ENCODE data around the gene LSM7. TPM values are rescaled to one million over a fixed set of nuclear protein-coding genes. Genes with fewer than 3 reads are reported as not detected.
A peak's percentile ranks its signal among the peaks of the same experiment; 100 is the strongest.

LSM7 gene
- total and polyA plus RNA-seq, 2 of the 13 experiments (the other 11 are each of a cell fraction or from before 2014, with no cell fraction given) = 140 to 205 TPM

- TF ChIP-seq TSC22D2 (CRISPR knock-in tag; IDR thresholded peaks at IDR 0.05; ENCODE audit: borderline replicate concordance) = 0 out of 2 replicates have a peak, but pooled peaks have one; percentile 19
- TF ChIP-seq GLI4 (CRISPR knock-in tag; IDR thresholded peaks at IDR 0.05; ENCODE audit: borderline replicate concordance) = no peak
- peak; percentile 40; the same call in 1 of the 2 replicates for TF ChIP-seq ZNF557 (CRISPR knock-in tag; IDR thresholded peaks at IDR 0.05)
- TF ChIP-seq BRF2 (CRISPR knock-in tag; IDR thresholded peaks at IDR 0.05) = 0 out of 2 replicates have a peak, but pooled peaks have one; percentile 45
- no peak for TF ChIP-seq ATF5 (CRISPR knock-in tag; IDR thresholded peaks at IDR 0.05; ENCODE audit: low read depth)
- no peak for TF ChIP-seq ZNF33A (CRISPR knock-in tag; IDR thresholded peaks at IDR 0.05; ENCODE audit: borderline replicate concordance)
- TF ChIP-seq ZBTB25 (CRISPR knock-in tag; IDR thresholded peaks at IDR 0.05) = no peak
- TF ChIP-seq RBAK (CRISPR knock-in tag; IDR thresholded peaks at IDR 0.05) = no peak
- no peak for TF ChIP-seq LCORL (IDR thresholded peaks at IDR 0.05)
- TF ChIP-seq LCORL (CRISPR knock-in tag; IDR thresholded peaks at IDR 0.05) = peak; percentile 84
- no peak for TF ChIP-seq ZNF577 (CRISPR knock-in tag; IDR thresholded peaks at IDR 0.05; ENCODE audit: borderline replicate concordance, low read depth)
- TF ChIP-seq REL (CRISPR knock-in tag; conservative IDR thresholded peaks at IDR 0.05) = no peak
- TF ChIP-seq ZNF367 (CRISPR knock-in tag; IDR thresholded peaks at IDR 0.05; ENCODE audit: borderline replicate concordance) = no peak
- peak; percentile 50; the same call in 1 of the 2 replicates for TF ChIP-seq HOXD1 (CRISPR knock-in tag; IDR thresholded peaks at IDR 0.05)
- TF ChIP-seq MXI1 (IDR thresholded peaks at IDR 0.05; ENCODE audit: borderline replicate concordance, low read depth, low read length) = peak; percentile 88; the same call in 1 of the 3 replicates
- no peak for TF ChIP-seq KDM1A (CRISPR knock-in tag; IDR thresholded peaks at IDR 0.05)
- TF ChIP-seq IKZF5 (CRISPR knock-in tag; IDR thresholded peaks at IDR 0.05) = peak; percentile 90
- TF ChIP-seq ZNF224 (CRISPR knock-in tag; IDR thresholded peaks at IDR 0.05) = no peak
- peak; percentile 37 for TF ChIP-seq FOXA3 (CRISPR knock-in tag; IDR thresholded peaks at IDR 0.05)
- TF ChIP-seq ZSCAN20 (CRISPR knock-in tag; IDR thresholded peaks at IDR 0.05; ENCODE audit: borderline replicate concordance) = no peak
- TF ChIP-seq ZNF281 (CRISPR knock-in tag; IDR thresholded peaks at IDR 0.05; ENCODE audit: borderline replicate concordance) = peak; percentile 32; the same call in 1 of the 2 replicates
Measured at GRCh38 chr19:2330632-2331284, 2.4 kb upstream of the LSM7 start (continued).

Measured in HepG2 (cell line).